Natural killer cell (primary cell): ENCODE measurements around the gene NCLN. TPM values are rescaled to one million over a fixed set of nuclear protein-coding genes. Genes with fewer than 3 reads are reported as not detected.

Source experiments
- ATAC-seq, 3 donors: fragments of 150-1000 bp in 2 of 3; fragments of 200-7000 bp in 1 of 3; cut with Tn5 transposase; 1 replicate in 1 of 3; 2 replicates in 2 of 3; pipeline ENCODE4 v1.10.0; 2021; ENCODE audit warnings: mild to moderate bottlenecking in 2 of 3, moderate library complexity in 2 of 3
- DNase-seq, 2 donors: peaks; one replicate each; pipeline versions ENCODE4 v3.0.0 to v3.0.0-alpha.2; 2013 to 2021; ENCODE audit warnings: mixed read lengths in 1 of 2
- H3K27ac ChIP-seq: one replicate; pipeline ENCODE4 v1.5.1; 2013; ENCODE audit warnings: mild to moderate bottlenecking, low read length
- H3K27me3 ChIP-seq: one replicate; pipeline ENCODE4 v1.6.1; 2013; ENCODE audit warnings: low read length; ENCODE audit not compliant: control insufficient read depth, insufficient read depth
- H3K36me3 ChIP-seq: one replicate; pipeline ENCODE4 v1.6.1; 2013; ENCODE audit warnings: low read length; ENCODE audit not compliant: control insufficient read depth, insufficient read depth
- H3K4me1 ChIP-seq: one replicate; pipeline ENCODE4 v1.6.1; 2013; ENCODE audit warnings: low read length; ENCODE audit not compliant: control insufficient read depth, insufficient read depth
- H3K4me3 ChIP-seq: one replicate; pipeline ENCODE4 v1.5.1; 2013; ENCODE audit warnings: low read length
- H3K9me3 ChIP-seq: one replicate; pipeline ENCODE4 v1.6.1; 2013; ENCODE audit warnings: low read length; ENCODE audit not compliant: control insufficient read depth, insufficient read depth
- H3K27ac Mint-ChIP-seq, 2 donors: one replicate each; pipeline ENCODE4 v1.8.0; 2022; ENCODE audit warnings: mild to moderate bottlenecking in 2 of 2, mixed read lengths in 2 of 2, moderate library complexity in 1 of 2
- H3K27me3 Mint-ChIP-seq, 2 donors: one replicate each; pipeline ENCODE4 v1.8.0; 2022; ENCODE audit warnings: low read depth in 2 of 2, mixed read lengths in 2 of 2
- H3K36me3 Mint-ChIP-seq: one replicate; pipeline ENCODE4 v1.8.0; 2022; ENCODE audit warnings: mixed read lengths
- H3K4me1 Mint-ChIP-seq, 2 donors: one replicate each; pipeline ENCODE4 v1.8.0; 2022; ENCODE audit warnings: mixed read lengths in 2 of 2
- H3K4me3 Mint-ChIP-seq: one replicate; pipeline ENCODE4 v1.8.0; 2022; ENCODE audit warnings: mild to moderate bottlenecking, moderate library complexity, mixed read lengths
- H3K9me3 Mint-ChIP-seq, 2 donors: one replicate each; pipeline ENCODE4 v1.8.0; 2022; ENCODE audit warnings: mixed read lengths in 2 of 2
- CTCF ChIP-seq: fragments of 200-600 bp; IDR thresholded peaks from one replicate; pipeline ENCODE4 v1.8.0; 2022; ENCODE audit warnings: antibody characterized with exemption
- WGBS: methylation state at CpG from one replicate; pipeline ENCODE4 v1.1.7; 2013; ENCODE audit warnings: missing lambda C conversion rate; ENCODE audit not compliant: insufficient coverage; 5-methylcytosine and 5-hydroxymethylcytosine counted together
- intact Hi-C: fragments of 100-400 bp; cut with micrococcal nuclease; formaldehyde crosslinking; loops from one replicate; pipeline ENCODE4 v1.14.2; 2022
- total RNA-seq, 4 donors: library from RNA; stranded (reverse); fragments of 120-200 nt in 1 of 4; gene quantifications; one replicate each; pipeline versions ENCODE4 v1.2.3 to v1.2.4, GENCODE V29; 2013 to 2022

Gene NCLN
- total RNA-seq, 3 donors from 2014 or later (not counting 1 experiment from before 2014, with no cell fraction given) = 39.6 to 61.4 (median 49.0) TPM

GRCh38 chr19:3137119-3137518 is 48.6 kb upstream of the NCLN start:
- WGBS = 58% methylated on average over 7 of the region's 7 CpGs
- no peak for ATAC-seq
- peaks cover 12 to 23% of the 10 kb centered on the region in 2 donors for H3K4me1 Mint-ChIP-seq
- H3K27me3 ChIP-seq = peaks cover 2% of the 10 kb centered on the region
- peaks cover 44% of the 10 kb centered on the region for H3K4me1 ChIP-seq
- no peak for TF ChIP-seq CTCF
- no peak overlapping the region for H3K4me3 ChIP-seq
- no peak overlapping the region for H3K27ac Mint-ChIP-seq
- peaks cover 8 to 10% of the 10 kb centered on the region in 2 donors for H3K27me3 Mint-ChIP-seq
- H3K27ac ChIP-seq = no peak overlapping the region
- no peaks in the 10 kb centered on the region for H3K36me3 ChIP-seq
- intact Hi-C loops = no loop called here
- no peaks in the 10 kb centered on the region for H3K36me3 Mint-ChIP-seq
- H3K4me3 Mint-ChIP-seq = no peak overlapping the region
- no peak for DNase-seq
- no peaks in the 10 kb centered on the region for H3K9me3 ChIP-seq
- peaks cover 0 to 6% of the 10 kb centered on the region in 2 donors for H3K9me3 Mint-ChIP-seq

GRCh38 chr19:3138268-3138667 is 47.5 kb upstream of the NCLN start:
- Histone ChIP-seq H3K4me1 (peaks cover 40% of the 10 kb centered on the region), H3K27me3 (peaks cover 2% of the 10 kb centered on the region), H3K4me3 (no peak overlapping the region), H3K9me3 (no peaks in the 10 kb centered on the region), H3K36me3 (no peaks in the 10 kb centered on the region), H3K27ac (no peak overlapping the region)
- H3K27me3 Mint-ChIP-seq = peaks cover 8 to 10% of the 10 kb centered on the region in 2 donors
- ATAC-seq (no peak), DNase-seq (no peak)
- no peak for TF ChIP-seq CTCF
- 65% methylated on average over 13 of the region's 15 CpGs for WGBS
- peaks cover 6 to 16% of the 10 kb centered on the region in 2 donors for H3K4me1 Mint-ChIP-seq
- no peak overlapping the region for H3K4me3 Mint-ChIP-seq
- intact Hi-C loops = no loop called here
- H3K27ac Mint-ChIP-seq = no peak overlapping the region
- peaks cover 0 to 6% of the 10 kb centered on the region in 2 donors for H3K9me3 Mint-ChIP-seq
- H3K36me3 Mint-ChIP-seq = no peaks in the 10 kb centered on the region

- Mint-ChIP-seq H3K9me3 (peaks cover 0 to 6% of the 10 kb centered on the region in 2 donors), H3K4me3 (no peak overlapping the region), H3K27ac (no peak overlapping the region), H3K36me3 (no peaks in the 10 kb centered on the region), H3K4me1 (peaks cover 0 to 8% of the 10 kb centered on the region in 2 donors), H3K27me3 (peaks cover 8 to 10% of the 10 kb centered on the region in 2 donors)
- Histone ChIP-seq H3K27me3 (peaks cover 2% of the 10 kb centered on the region), H3K36me3 (no peaks in the 10 kb centered on the region), H3K4me3 (no peak overlapping the region), H3K27ac (no peak overlapping the region), H3K4me1 (peaks cover 30% of the 10 kb centered on the region), H3K9me3 (no peaks in the 10 kb centered on the region)
- no peak for TF ChIP-seq CTCF
- intact Hi-C loops = no loop called here
- ATAC-seq (peak in 1 of 3 donors; percentile 21), DNase-seq (peak in 1 of 2 donors; percentile 39)
Measured at GRCh38 chr19:3140667-3141038, 45.1 kb upstream of the NCLN start.

GRCh38 chr19:3142292-3142670 is 43.4 kb upstream of the NCLN start:
- H3K9me3 ChIP-seq = no peaks in the 10 kb centered on the region
- 43% methylated on average over 6 of the region's 6 CpGs for WGBS
- no peaks in the 10 kb centered on the region for H3K36me3 Mint-ChIP-seq
- peaks cover 28% of the 10 kb centered on the region for H3K4me1 ChIP-seq
- no peaks in the 10 kb centered on the region for H3K27me3 ChIP-seq
- ATAC-seq (peak in 2 of 3 donors; percentile 26 to 28), DNase-seq (no peak)
- H3K27ac ChIP-seq = peak overlapping the region; percentile 57
- no peak overlapping the region for H3K4me3 ChIP-seq
- no peak overlapping the region for H3K4me3 Mint-ChIP-seq
- peak overlapping the region in 1 of 2 donors; percentile 72 for H3K27ac Mint-ChIP-seq
- no peaks in the 10 kb centered on the region for H3K36me3 ChIP-seq
- intact Hi-C loops = no loop called here
- H3K9me3 Mint-ChIP-seq = peaks cover 0 to 6% of the 10 kb centered on the region in 2 donors
- no peak for TF ChIP-seq CTCF
- peaks cover 0 to 12% of the 10 kb centered on the region in 2 donors for H3K4me1 Mint-ChIP-seq
- H3K27me3 Mint-ChIP-seq = peaks cover under 1 to 5% of the 10 kb centered on the region in 2 donors
